ENCODE data around the gene ST3GAL5. TPM values are rescaled to one million over a fixed set of nuclear protein-coding genes. Genes with fewer than 3 reads are reported as not detected.

ST3GAL5 gene
- total RNA-seq, 1 experiment from 2014 or later = 5.9 TPM

- no peaks in the 10 kb centered on the region for H3K79me2 ChIP-seq (ENCODE audit: low read depth)
- ChIA-PET POLR2A (ENCODE audit: unreplicated experiment) (interaction anchor here (0.7 kb wide), 1 partner anchor 395 kb away, joined by 3 read pairs; no protein-coding TSS in a partner anchor), CTCF (interaction anchor here (0.6 kb wide), 1 partner anchor 164 kb away, joined by 7 read pairs; no protein-coding TSS in a partner anchor)
- H3K4me1 ChIP-seq (replicated peaks; ENCODE audit: insufficient read depth) = no peaks in the 10 kb centered on the region
- intact Hi-C loops (cut with micrococcal nuclease; ENCODE audit: unreplicated experiment) = no loop called here
- H3K4me3 ChIP-seq = no peak overlapping the region
- BruUV-seq (replicated peaks) = no TSS peak
- H4K20me1 ChIP-seq (ENCODE audit: insufficient read depth) = no peaks in the 10 kb centered on the region
- no peak for DNase-seq
- no peak overlapping the region for H2AFZ ChIP-seq
- H3K9me3 ChIP-seq (ENCODE audit: insufficient read depth, low read depth) = no peaks in the 10 kb centered on the region
- H3K9me2 ChIP-seq (ENCODE audit: insufficient read depth) = peaks cover 8% of the 10 kb centered on the region; the same call in 1 of the 2 replicates
- H3K27me3 ChIP-seq (ENCODE audit: insufficient read depth, low read depth) = no peaks in the 10 kb centered on the region
- no peak for TF ChIP-seq EZH2 (IDR thresholded peaks at IDR 0.05; ENCODE audit: low read depth)
- TF ChIP-seq CTCF (conservative IDR thresholded peaks at IDR 0.05) = no peak
- H3K4me2 ChIP-seq = no peak overlapping the region
- no peak overlapping the region for H3K27ac ChIP-seq
- peaks cover 6% of the 10 kb centered on the region for H3K36me3 ChIP-seq (ENCODE audit: low read depth)
- H3F3A ChIP-seq (ENCODE audit: insufficient read depth, low read depth) = peaks cover 3% of the 10 kb centered on the region
These were observed 49.3 kb downstream of the ST3GAL5 start for GRCh38 chr2:85839461-85839860.

DNA sequence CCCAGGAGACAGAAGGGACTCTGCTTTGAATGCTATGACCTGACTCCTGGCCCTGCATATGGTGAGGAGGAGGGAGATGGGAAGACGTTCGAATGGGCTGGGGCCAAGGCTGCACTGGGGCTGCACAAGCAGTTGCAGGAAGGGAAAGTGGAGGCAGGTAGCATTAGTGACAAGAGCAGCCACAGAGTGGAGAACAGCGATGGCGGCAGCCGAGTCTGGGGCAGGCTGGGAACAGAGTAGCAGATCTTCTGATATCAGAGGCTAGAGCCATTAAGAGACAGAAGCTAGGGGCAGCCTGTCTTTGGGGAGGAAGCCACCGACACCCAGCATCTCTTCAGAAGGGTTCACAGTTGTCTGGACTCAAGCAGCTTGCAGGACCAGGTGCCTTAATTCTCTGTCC lies 50.1 kb downstream of the ST3GAL5 start:
- peaks cover 3% of the 10 kb centered on the region for H3F3A ChIP-seq (ENCODE audit: insufficient read depth, low read depth)
- H3K4me3 ChIP-seq = no peak overlapping the region
- H2AFZ ChIP-seq = no peak overlapping the region
- TF ChIP-seq EZH2 (IDR thresholded peaks at IDR 0.05; ENCODE audit: low read depth) (no peak), CTCF (conservative IDR thresholded peaks at IDR 0.05) (no peak)
- no peak overlapping the region for H3K27ac ChIP-seq
- H3K9me2 ChIP-seq (ENCODE audit: insufficient read depth) = peaks cover 8% of the 10 kb centered on the region; the same call in 1 of the 2 replicates
- DNase-seq = no peak
- H3K4me2 ChIP-seq = no peak overlapping the region
- no peaks in the 10 kb centered on the region for H3K79me2 ChIP-seq (ENCODE audit: low read depth)
- H3K9me3 ChIP-seq (ENCODE audit: insufficient read depth, low read depth) = no peaks in the 10 kb centered on the region
- ChIA-PET CTCF (no interaction called here), POLR2A (ENCODE audit: unreplicated experiment) (no interaction called here)
- H3K36me3 ChIP-seq (ENCODE audit: low read depth) = no peaks in the 10 kb centered on the region; the same call in 1 of the 2 replicates
- BruUV-seq (replicated peaks) = no TSS peak
- intact Hi-C loops (cut with micrococcal nuclease; ENCODE audit: unreplicated experiment) = no loop called here
- no peaks in the 10 kb centered on the region for H3K4me1 ChIP-seq (replicated peaks; ENCODE audit: insufficient read depth)
- H4K20me1 ChIP-seq (ENCODE audit: insufficient read depth) = no peaks in the 10 kb centered on the region
- no peaks in the 10 kb centered on the region for H3K27me3 ChIP-seq (ENCODE audit: insufficient read depth, low read depth)

DNA sequence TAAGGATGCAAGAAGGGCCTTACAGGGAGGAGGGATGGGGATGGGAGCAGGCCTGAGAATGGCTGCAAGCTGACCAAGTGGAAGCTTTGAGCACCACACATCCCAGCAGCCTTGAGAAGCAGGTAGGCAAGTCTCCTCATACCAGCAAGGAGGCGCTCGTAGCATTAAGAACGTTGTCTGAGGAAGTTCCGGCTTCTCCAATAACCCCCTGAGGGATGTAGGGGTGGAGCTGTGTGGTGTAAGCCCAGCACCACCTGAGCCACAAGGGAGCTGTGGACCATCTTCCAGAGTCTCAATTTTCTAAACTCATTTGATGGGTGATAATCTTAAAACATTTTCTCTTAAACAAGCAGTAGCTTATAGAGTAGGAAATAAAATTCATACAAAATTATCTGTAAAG lies 50.6 kb downstream of the ST3GAL5 start:
- no TSS peak for BruUV-seq (replicated peaks)
- no peak for TF ChIP-seq EZH2 (IDR thresholded peaks at IDR 0.05; ENCODE audit: low read depth)
- no peak for TF ChIP-seq CTCF (conservative IDR thresholded peaks at IDR 0.05)
- H3K4me3 ChIP-seq = no peak overlapping the region
- no peaks in the 10 kb centered on the region; the same call in 1 of the 2 replicates for H3K36me3 ChIP-seq (ENCODE audit: low read depth)
- no peaks in the 10 kb centered on the region for H3K27me3 ChIP-seq (ENCODE audit: insufficient read depth, low read depth)
- no peaks in the 10 kb centered on the region for H4K20me1 ChIP-seq (ENCODE audit: insufficient read depth)
- H3K9me2 ChIP-seq (ENCODE audit: insufficient read depth) = peaks cover 8% of the 10 kb centered on the region; the same call in 1 of the 2 replicates
- CTCF ChIA-PET = no interaction called here
- H3K9me3 ChIP-seq (ENCODE audit: insufficient read depth, low read depth) = no peaks in the 10 kb centered on the region
- peaks cover 3% of the 10 kb centered on the region for H3F3A ChIP-seq (ENCODE audit: insufficient read depth, low read depth)
- H3K79me2 ChIP-seq (ENCODE audit: low read depth) = no peaks in the 10 kb centered on the region
- H2AFZ ChIP-seq = no peak overlapping the region
- intact Hi-C loops (cut with micrococcal nuclease; ENCODE audit: unreplicated experiment) = no loop called here
- POLR2A ChIA-PET (ENCODE audit: unreplicated experiment) = interaction anchor here (0.6 kb wide), 1 partner anchor 60 kb away, joined by 3 read pairs; no protein-coding TSS in a partner anchor
- H3K27ac ChIP-seq = no peak overlapping the region
- no peaks in the 10 kb centered on the region for H3K4me1 ChIP-seq (replicated peaks; ENCODE audit: insufficient read depth)
- DNase-seq = no peak
- H3K4me2 ChIP-seq = no peak overlapping the region
